ENCODE results near the gene KCNT1.

GRCh38 chr9:135759676-135760300, 57.8 kb downstream of the KCNT1 start:
- no peak for TF ChIP-seq CTCF (IDR thresholded peaks at IDR 0.05)
- TF ChIP-seq POLR2AphosphoS5 (IDR thresholded peaks at IDR 0.05; ENCODE audit: insufficient read depth in 1 of 2, low read depth in 1 of 2), result no peak
- TF ChIP-seq POLR2A (IDR thresholded peaks at IDR 0.05), result no peak

Measured in vagina (tissue), 2 donors.